Stimulated activated CD4-positive, alpha-beta T cell treated with anti-CD3 and anti-CD28 coated beads, Interleukin-2, amount 100 ng/mL, for 4 hours (primary cell): Measurements from ENCODE around the gene NFU1.
"Not testable (repeated sequence)": the region's sequence is repeated elsewhere in the genome, so short reads cannot be mapped to it uniquely, and the experiment has no call there.

Source experiments
- DNase-seq: peaks from one replicate; pipeline ENCODE4 v3.0.0-alpha.2; 2020; ENCODE audit warnings: low read depth

The NFU1 gene

GRCh38 chr2:69387770-69388481 lies 49.3 kb downstream of the NFU1 start:
- DNase-seq, result no peak

GRCh38 chr2:69386789-69387734 lies 50.2 kb downstream of the NFU1 start, which contains the start of gene GFPT1:
GFPT1 (minus strand) TSS chr2:69387227; CDS start chr2:69387071, 156 bp downstream.
- DNase-seq, result peak; percentile 86

- no peak for DNase-seq
Measured at GRCh38 chr2:69386360-69386759, 50.9 kb downstream of the NFU1 start.

GRCh38 chr2:69385443-69386151 lies 51.6 kb downstream of the NFU1 start:
- DNase-seq, result no peak

- DNase-seq, result no peak
Measured at GRCh38 chr2:69384618-69385081, 52.6 kb downstream of the NFU1 start.

GRCh38 chr2:69383176-69383812 lies 53.9 kb downstream of the NFU1 start:
- DNase-seq, result no peak

GRCh38 chr2:69382547-69382946 lies 54.7 kb downstream of the NFU1 start:
- no peak for DNase-seq

- DNase-seq, result no peak
Measured at GRCh38 chr2:69381337-69381737, 55.9 kb downstream of the NFU1 start.

GRCh38 chr2:69380072-69380917 lies 56.9 kb downstream of the NFU1 start:
- no peak for DNase-seq

- no peak for DNase-seq
Measured at GRCh38 chr2:69376403-69376802, 60.8 kb downstream of the NFU1 start.

- no peak for DNase-seq
Measured at GRCh38 chr2:69375494-69376353, 61.5 kb downstream of the NFU1 start.

GRCh38 chr2:69372767-69373166 lies 64.5 kb downstream of the NFU1 start:
- DNase-seq, result no peak

- DNase-seq, result no peak
Measured at GRCh38 chr2:69369802-69370201, 67.4 kb downstream of the NFU1 start.

GRCh38 chr2:69368588-69368987 lies 68.6 kb downstream of the NFU1 start:
- no peak for DNase-seq

GRCh38 chr2:69359371-69359770 lies 77.9 kb downstream of the NFU1 start:
- no peak for DNase-seq

GRCh38 chr2:69358914-69359313 lies 78.3 kb downstream of the NFU1 start:
- DNase-seq, result no peak

- DNase-seq, result no peak
Measured at GRCh38 chr2:69356471-69356870, 80.8 kb downstream of the NFU1 start.

- not testable (repeated sequence) for DNase-seq
Measured at GRCh38 chr2:69354976-69355375, 82.3 kb downstream of the NFU1 start.

- no peak for DNase-seq
Measured at GRCh38 chr2:69353360-69353759, 83.9 kb downstream of the NFU1 start.

GRCh38 chr2:69348781-69349180 lies 88.5 kb downstream of the NFU1 start:
- no peak for DNase-seq
